ENCODE results near the gene UBL4B.

DNA sequence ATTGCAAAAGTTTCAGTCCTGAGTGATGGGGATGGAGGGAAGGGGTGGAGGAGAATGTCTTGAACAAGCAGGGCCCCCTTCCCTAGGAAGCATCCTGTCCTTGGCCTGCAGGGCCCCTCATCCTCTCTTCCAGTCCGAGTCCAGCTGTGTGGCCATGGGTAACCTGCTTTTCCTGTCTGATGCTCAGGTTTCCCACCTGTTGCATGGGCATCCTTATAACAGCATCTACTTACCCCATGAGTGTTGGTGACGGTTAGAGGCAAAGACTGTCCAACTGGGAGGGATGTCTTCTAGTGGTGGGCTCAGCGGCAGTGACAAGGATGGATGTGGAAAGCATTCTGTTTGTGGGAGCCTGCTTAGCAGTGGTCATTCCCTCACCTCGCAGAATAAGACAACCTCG is 1.9 kb downstream of the UBL4B start:
- TF ChIP-seq POLR2A (IDR thresholded peaks at IDR 0.05; ENCODE audit: low read depth, low read length) (no peak), TAF1 (IDR thresholded peaks at IDR 0.05; ENCODE audit: borderline replicate concordance, low read depth, low read length) (no peak)
